ENCODE results near the gene KCNQ1. TPM values are rescaled to one million over a fixed set of nuclear protein-coding genes. Genes with fewer than 3 reads are reported as not detected.

The KCNQ1 gene
- total RNA-seq, 2 donors from 2014 or later = 38.9 to 46.1 TPM

DNA sequence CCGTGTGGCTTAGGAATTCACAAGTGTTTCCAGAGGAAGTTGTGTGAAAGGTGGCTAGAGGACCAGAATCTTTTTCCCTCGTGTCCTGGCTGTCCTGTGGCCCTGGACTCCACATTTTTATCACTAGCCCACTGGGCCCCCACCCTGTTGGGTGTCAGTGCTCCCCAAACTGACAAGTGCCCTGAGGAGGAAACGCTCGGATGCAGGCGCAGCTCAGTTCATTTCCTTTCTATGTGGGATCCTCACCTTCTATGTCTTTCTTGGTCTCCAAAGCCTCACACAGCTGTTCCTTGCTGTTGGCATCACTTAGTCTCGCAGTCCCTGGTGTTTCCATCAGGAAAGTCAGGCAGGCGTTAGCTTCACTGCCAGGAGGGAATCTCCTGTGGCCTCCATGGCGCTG is 323.0 kb downstream of the KCNQ1 start:
- H3K4me3 ChIP-seq = no peak overlapping the region
- no peak overlapping the region for H3K27ac ChIP-seq
- DNase-seq = no peak
- no peaks in the 10 kb centered on the region for H3K9me3 ChIP-seq
- TF ChIP-seq, protein P1, sequence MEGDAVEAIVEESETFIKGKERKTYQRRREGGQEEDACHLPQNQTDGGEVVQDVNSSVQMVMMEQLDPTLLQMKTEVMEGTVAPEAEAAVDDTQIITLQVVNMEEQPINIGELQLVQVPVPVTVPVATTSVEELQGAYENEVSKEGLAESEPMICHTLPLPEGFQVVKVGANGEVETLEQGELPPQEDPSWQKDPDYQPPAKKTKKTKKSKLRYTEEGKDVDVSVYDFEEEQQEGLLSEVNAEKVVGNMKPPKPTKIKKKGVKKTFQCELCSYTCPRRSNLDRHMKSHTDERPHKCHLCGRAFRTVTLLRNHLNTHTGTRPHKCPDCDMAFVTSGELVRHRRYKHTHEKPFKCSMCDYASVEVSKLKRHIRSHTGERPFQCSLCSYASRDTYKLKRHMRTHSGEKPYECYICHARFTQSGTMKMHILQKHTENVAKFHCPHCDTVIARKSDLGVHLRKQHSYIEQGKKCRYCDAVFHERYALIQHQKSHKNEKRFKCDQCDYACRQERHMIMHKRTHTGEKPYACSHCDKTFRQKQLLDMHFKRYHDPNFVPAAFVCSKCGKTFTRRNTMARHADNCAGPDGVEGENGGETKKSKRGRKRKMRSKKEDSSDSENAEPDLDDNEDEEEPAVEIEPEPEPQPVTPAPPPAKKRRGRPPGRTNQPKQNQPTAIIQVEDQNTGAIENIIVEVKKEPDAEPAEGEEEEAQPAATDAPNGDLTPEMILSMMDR (IDR thresholded peaks at IDR 0.05) = no peak
- no peak for TF ChIP-seq POLR2A (IDR thresholded peaks at IDR 0.05)
- no peak for ATAC-seq
- intact Hi-C loops (cut with DNase I) = no loop called here
- no peaks in the 10 kb centered on the region for H3K36me3 ChIP-seq (replicated peaks in 1 of 2; ENCODE audit: insufficient read depth in 1 of 2, low read depth in 2 of 2)
- no peaks in the 10 kb centered on the region for H3K27me3 ChIP-seq
- 93 to 95% methylated on average over 8 of the region's 8 CpGs for WGBS, 2 donors
- no peaks in the 10 kb centered on the region for H3K4me1 ChIP-seq

DNA sequence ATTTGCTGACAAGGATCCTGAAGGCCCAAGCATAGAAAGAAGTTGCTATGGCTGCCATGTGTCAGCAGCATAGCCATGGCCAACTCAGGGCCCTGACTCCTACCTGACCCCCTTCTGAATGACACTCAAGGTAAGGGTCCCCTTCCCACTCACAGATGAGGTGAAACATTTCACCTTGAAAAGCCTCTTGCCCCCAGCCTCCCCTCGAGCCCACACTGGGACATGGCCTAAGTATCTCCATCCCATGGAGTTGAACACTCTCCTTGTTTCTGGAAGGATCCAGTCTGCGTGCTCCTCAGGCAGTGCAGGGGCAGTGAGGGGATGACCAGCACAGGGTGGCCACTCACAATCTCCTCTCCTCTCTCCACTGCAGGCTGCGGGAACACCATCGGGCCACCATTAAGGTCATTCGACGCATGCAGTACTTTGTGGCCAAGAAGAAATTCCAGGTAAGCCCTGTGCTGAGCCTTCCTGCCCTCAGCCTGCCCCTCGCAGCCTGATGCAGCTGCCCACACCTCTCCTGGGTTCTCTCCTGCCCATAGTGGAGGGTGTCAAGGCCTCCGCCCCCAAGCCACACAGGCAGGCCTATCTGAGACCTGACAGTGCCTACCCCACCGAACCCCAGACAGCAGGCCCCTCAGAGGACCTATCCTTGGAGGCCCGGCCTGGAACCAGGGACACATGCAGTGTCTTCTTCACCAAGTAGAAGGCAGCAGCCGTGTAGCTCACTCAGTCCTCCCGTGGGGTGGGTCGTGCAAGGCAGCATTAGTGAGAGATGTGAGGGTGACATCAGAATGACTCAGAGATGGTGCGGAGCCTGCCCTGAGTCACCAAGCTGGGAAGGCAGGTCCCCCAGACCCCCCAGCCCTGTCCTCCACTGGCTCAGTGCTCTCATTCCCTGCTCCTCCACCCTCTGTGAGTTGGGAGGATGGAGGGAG is 323.9 kb downstream of the KCNQ1 start:
- H3K27ac ChIP-seq = no peak overlapping the region
- WGBS, 2 donors = 92 to 100% methylated on average over 2 to 11 of the region's 14 CpGs
- no peaks in the 10 kb centered on the region for H3K9me3 ChIP-seq
- ATAC-seq (peak; percentile 16), DNase-seq (no peak)
- H3K27me3 ChIP-seq = no peaks in the 10 kb centered on the region
- H3K36me3 ChIP-seq (replicated peaks in 1 of 2; ENCODE audit: insufficient read depth in 1 of 2, low read depth in 2 of 2) = no peaks in the 10 kb centered on the region
- TF ChIP-seq, protein P1 (IDR thresholded peaks at IDR 0.05) = no peak
- no peak for TF ChIP-seq POLR2A (IDR thresholded peaks at IDR 0.05)
- no peaks in the 10 kb centered on the region for H3K4me1 ChIP-seq
- H3K4me3 ChIP-seq = no peak overlapping the region
- intact Hi-C loops (cut with DNase I) = no loop called here

DNA sequence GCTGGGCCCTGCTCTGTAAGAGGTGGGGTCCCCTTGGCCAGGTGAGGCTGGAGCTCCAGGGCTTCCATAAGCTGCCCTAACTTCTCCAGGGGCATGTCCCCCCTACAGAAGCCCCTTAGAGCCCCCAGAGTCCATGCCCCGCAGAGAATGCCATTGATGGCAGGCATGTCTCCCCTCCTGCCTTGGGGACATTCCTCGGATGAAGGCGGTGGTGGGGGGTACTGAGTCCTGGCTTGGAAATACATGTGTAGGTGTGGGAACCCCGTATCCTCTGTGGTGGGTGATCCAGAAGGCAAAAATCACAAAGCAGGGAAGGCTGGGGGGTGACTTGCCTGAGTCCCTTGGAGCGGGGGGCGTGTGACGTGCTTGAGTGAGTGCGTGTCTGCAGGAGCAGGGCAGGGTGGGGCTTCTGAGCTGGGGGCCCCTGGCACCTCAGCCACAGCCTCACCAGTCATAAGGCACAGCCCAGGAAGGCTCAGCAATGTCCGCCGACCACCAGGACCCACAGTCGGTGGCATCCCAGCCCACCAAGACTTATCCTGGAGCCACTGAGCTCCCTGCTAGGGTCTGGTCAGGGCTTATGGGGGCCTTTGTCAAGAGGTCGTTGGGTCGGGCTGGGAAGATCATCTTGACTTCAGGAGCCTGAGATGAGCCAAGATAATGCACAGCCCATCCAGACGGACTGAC is 324.7 kb downstream of the KCNQ1 start:
- no peak for ATAC-seq

DNA sequence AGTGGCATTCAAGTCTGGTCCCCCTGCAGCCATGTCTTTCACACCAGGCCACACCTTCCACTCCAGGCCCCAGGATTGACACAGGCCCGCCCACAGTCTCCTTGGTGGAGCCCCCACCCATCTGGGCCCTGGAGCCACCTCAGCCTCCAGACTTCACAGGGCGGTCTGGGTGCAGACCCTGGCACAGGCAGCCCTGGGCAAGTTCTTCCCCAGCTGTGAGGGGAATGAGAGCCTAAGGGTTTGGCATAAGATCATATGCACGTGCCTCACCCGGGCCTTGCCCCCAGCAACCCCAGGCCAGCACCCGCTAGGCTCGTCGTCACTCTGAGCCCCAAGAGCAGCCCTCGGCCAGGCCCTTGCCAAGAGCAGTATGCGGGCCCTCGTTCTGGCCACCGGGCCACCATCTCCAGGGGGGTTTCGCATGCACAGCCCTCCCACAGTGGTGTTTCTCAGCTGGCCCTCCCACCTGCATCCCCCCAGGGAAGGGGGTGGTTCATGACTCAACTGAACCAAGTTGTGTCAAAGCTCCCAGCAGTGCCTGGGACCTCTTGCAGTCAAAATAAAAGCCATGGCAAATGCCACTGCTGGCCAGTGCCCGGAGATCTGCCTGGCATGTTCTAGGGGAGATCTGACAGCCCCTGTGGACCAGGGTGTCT is 325.4 kb downstream of the KCNQ1 start:
- intact Hi-C loops (cut with DNase I) = no loop called here
- no peak overlapping the region for H3K4me3 ChIP-seq
- no peak overlapping the region for H3K27ac ChIP-seq
- no peaks in the 10 kb centered on the region for H3K9me3 ChIP-seq
- WGBS, 2 donors = 92 to 94% methylated on average over 12 to 13 of the region's 13 CpGs
- no peaks in the 10 kb centered on the region for H3K27me3 ChIP-seq
- no peaks in the 10 kb centered on the region for H3K4me1 ChIP-seq
- DNase-seq (peak in 3 of 4 donors; percentile 1 to 10 (median 7)), ATAC-seq (no peak)
- no peak for TF ChIP-seq POLR2A (IDR thresholded peaks at IDR 0.05)
- TF ChIP-seq, protein P1 (IDR thresholded peaks at IDR 0.05) = no peak
- H3K36me3 ChIP-seq (replicated peaks in 1 of 2; ENCODE audit: insufficient read depth in 1 of 2, low read depth in 2 of 2) = no peaks in the 10 kb centered on the region

More for the DNA sequence above, 324.7 kb downstream of the KCNQ1 start:
- no peaks in the 10 kb centered on the region for H3K27me3 ChIP-seq
- no peak overlapping the region for H3K4me3 ChIP-seq
- TF ChIP-seq, protein P1 (IDR thresholded peaks at IDR 0.05) = no peak
- TF ChIP-seq POLR2A (IDR thresholded peaks at IDR 0.05) = no peak
- H3K4me1 ChIP-seq = no peaks in the 10 kb centered on the region
- no peaks in the 10 kb centered on the region for H3K9me3 ChIP-seq
- H3K36me3 ChIP-seq (replicated peaks in 1 of 2; ENCODE audit: insufficient read depth in 1 of 2, low read depth in 2 of 2) = no peaks in the 10 kb centered on the region
- H3K27ac ChIP-seq = no peak overlapping the region
- 92 to 94% methylated on average over 6 to 14 of the region's 14 CpGs for WGBS, 2 donors
- DNase-seq = no peak
- intact Hi-C loops (cut with DNase I) = no loop called here

Measured in body of pancreas (tissue), 4 donors.